GM19438 (cell line): ENCODE data around the gene GMEB2.
A peak's percentile ranks its signal among the peaks of the same experiment; 100 is the strongest.
"Not testable (repeated sequence)": the region's sequence is repeated elsewhere in the genome, so short reads cannot be mapped to it uniquely, and the experiment has no call there.

ENCODE experiments used
- ATAC-seq: cut with Tn5 transposase; IDR thresholded peaks from one replicate; pipeline ENCODE4 v1.9.1; 2021; ENCODE audit warnings: low read depth; ENCODE audit not compliant: unreplicated experiment

The GMEB2 gene

GRCh38 chr20:63657937-63658748 is 31.2 kb upstream of the GMEB2 start, which contains the start of gene RTEL1:
Gene RTEL1, plus strand, starts transcription at chr20:63658312. Its CDS starts 1,091 bp downstream, at chr20:63659403.
- peak; percentile 74 for ATAC-seq

GRCh38 chr20:63657260-63657936 is 30.5 kb upstream of the GMEB2 start:
- no peak for ATAC-seq

- ATAC-seq: no peak
Observed at GRCh38 chr20:63656451-63656850, 29.6 kb upstream of the GMEB2 start.

- no peak for ATAC-seq
Observed at GRCh38 chr20:63655249-63655648, 28.3 kb upstream of the GMEB2 start.

- ATAC-seq: no peak
Observed at GRCh38 chr20:63653974-63654668, 27.2 kb upstream of the GMEB2 start.

GRCh38 chr20:63653041-63653973 is 26.4 kb upstream of the GMEB2 start, which contains the start of gene STMN3:
Gene STMN3, minus strand, starts transcription at chr20:63653424. Its CDS starts 79 bp downstream, at chr20:63653345.
- ATAC-seq: no peak

GRCh38 chr20:63652192-63652980 is 25.5 kb upstream of the GMEB2 start:
- no peak for ATAC-seq

GRCh38 chr20:63651942-63652191 is 25.0 kb upstream of the GMEB2 start:
- ATAC-seq: no peak

GRCh38 chr20:63650486-63650885 is 23.6 kb upstream of the GMEB2 start:
- ATAC-seq: not testable (repeated sequence)

GRCh38 chr20:63648895-63649589 is 22.1 kb upstream of the GMEB2 start:
- ATAC-seq: no peak

- no peak for ATAC-seq
Observed at GRCh38 chr20:63648190-63648589, 21.3 kb upstream of the GMEB2 start.

GRCh38 chr20:63645218-63645617 is 18.3 kb upstream of the GMEB2 start:
- no peak for ATAC-seq

- no peak for ATAC-seq
Observed at GRCh38 chr20:63643946-63644345, 17.0 kb upstream of the GMEB2 start.

- no peak for ATAC-seq
Observed at GRCh38 chr20:63643499-63643898, 16.6 kb upstream of the GMEB2 start.

- ATAC-seq: no peak
Observed at GRCh38 chr20:63642527-63643247, 15.8 kb upstream of the GMEB2 start.

- peak; percentile 47 for ATAC-seq
Observed at GRCh38 chr20:63641792-63642523, 15.1 kb upstream of the GMEB2 start.

GRCh38 chr20:63641146-63641791 is 14.4 kb upstream of the GMEB2 start:
- no peak for ATAC-seq
